Fibroblast of pulmonary artery (primary cell): Measurements from ENCODE around the gene RBM39.

Source experiments
- DNase-seq: peaks from one replicate; pipeline ENCODE4 v3.0.0-alpha.2; 2010; ENCODE audit warnings: low read depth
- H3K4me3 ChIP-seq: replicated peaks from 2 replicates; pipeline ENCODE4 v1.5.1; 2011; ENCODE audit warnings: low read depth, mild to moderate bottlenecking, control low read depth, low read length, moderate library complexity
- TF ChIP-seq, protein P1 (sequence below): IDR thresholded peaks from 2 replicates; pipeline ENCODE4 v1.5.1; 2011; ENCODE audit warnings: mild to moderate bottlenecking, control low read depth, low read length, inconsistent platforms; ENCODE audit errors: missing control alignments

Gene RBM39

DNA sequence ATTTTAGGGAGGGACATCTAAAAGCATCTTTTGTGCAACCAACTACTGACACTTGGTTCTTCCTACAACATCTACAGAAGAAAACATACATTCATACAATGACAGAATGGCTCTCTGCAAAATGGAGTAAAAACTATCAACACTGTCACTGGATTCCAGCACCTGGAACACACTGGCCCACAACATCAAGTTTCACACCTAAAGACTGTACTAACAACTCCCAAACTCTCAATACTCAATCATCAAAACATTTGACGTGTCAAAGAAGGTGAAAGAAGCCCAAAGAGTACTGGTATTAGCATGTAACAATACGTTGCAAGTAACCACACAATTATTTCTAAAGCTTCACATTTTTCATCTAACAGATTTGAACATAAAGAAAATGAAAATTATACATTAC lies 79.5 kb downstream of the RBM39 start:
- DNase-seq: no peak
- TF ChIP-seq, protein P1, sequence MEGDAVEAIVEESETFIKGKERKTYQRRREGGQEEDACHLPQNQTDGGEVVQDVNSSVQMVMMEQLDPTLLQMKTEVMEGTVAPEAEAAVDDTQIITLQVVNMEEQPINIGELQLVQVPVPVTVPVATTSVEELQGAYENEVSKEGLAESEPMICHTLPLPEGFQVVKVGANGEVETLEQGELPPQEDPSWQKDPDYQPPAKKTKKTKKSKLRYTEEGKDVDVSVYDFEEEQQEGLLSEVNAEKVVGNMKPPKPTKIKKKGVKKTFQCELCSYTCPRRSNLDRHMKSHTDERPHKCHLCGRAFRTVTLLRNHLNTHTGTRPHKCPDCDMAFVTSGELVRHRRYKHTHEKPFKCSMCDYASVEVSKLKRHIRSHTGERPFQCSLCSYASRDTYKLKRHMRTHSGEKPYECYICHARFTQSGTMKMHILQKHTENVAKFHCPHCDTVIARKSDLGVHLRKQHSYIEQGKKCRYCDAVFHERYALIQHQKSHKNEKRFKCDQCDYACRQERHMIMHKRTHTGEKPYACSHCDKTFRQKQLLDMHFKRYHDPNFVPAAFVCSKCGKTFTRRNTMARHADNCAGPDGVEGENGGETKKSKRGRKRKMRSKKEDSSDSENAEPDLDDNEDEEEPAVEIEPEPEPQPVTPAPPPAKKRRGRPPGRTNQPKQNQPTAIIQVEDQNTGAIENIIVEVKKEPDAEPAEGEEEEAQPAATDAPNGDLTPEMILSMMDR: no peak
- H3K4me3 ChIP-seq: peak overlapping the region; percentile 67

DNA sequence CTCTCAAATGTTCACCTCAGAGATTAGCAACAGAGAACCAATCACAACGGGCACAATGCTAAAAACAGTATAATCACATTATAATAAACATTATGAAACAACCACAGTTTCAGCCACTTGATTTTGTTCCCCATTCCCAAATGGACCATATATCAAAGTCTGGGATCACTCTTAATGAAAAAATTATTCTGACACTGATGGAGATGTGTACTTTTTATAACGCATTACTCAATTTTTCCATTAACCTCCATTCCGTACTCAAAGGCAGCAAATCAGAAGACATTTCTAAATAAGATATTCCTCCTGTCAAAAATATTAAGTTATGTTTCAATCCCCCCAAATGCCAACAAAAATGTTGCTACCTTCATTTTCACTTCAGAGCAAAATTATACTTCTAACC lies 80.2 kb downstream of the RBM39 start:
- DNase-seq: no peak
- H3K4me3 ChIP-seq: peak overlapping the region; percentile 67
- TF ChIP-seq, protein P1: no peak

DNA sequence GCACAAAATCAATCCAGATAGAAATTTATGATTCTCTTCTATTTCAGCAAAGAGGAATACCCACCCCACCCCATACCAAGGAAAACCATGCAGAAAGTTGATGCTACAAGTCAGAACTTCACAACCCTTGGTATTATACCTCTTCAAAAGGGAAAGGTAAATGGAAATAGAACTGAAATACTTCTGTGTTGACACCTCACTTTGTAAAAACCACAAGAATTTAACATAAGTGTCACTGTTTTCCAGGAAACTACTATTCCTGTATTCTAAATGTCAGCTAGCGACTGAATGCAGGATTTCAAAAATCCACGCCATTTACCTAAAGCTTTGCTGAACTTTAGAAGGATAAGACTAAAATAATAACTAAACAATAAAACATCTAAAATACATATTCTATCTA lies 81.0 kb downstream of the RBM39 start:
- TF ChIP-seq, protein P1: no peak
- H3K4me3 ChIP-seq: no peak overlapping the region
- no peak for DNase-seq

DNA sequence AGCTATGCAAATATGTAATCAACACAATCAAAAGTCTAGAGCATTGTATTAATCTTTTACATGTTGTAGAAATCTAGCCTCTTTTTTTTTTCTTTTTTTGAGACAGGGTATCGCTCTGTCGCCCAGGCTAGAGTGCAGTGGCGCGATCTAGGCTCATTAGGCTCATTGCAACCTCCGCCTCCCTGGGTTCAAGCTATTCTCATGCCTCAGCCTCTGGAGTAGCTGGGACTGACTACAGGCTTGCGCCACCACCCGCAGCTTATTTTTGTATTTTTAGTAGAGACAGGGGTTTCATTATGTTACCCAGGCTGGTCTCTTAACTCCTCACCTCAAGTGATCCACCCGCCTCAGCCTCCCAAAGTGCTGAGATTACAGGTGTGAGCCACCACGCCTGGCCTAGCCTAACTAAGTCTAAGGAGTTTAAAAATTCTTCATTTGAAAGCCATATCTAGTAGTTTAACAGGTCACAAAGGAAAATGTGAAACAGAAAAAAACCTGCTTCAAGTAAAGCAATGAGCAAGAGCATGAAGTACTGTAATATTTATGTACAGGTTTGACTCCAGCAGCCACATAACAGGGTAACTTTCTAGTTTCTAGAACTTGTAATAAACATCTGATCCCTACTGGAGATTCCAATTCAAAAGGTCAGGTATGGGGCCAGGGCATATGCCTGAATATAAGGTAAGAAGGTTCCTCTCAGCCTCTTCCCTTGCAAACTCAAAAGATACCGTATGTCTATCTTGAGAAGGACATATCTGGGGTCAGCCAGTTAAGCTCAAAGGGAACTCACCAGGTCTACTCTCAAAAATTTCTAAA lies 81.7 kb downstream of the RBM39 start:
- DNase-seq: no peak
- TF ChIP-seq, protein P1: no peak
- H3K4me3 ChIP-seq: no peak overlapping the region

DNA sequence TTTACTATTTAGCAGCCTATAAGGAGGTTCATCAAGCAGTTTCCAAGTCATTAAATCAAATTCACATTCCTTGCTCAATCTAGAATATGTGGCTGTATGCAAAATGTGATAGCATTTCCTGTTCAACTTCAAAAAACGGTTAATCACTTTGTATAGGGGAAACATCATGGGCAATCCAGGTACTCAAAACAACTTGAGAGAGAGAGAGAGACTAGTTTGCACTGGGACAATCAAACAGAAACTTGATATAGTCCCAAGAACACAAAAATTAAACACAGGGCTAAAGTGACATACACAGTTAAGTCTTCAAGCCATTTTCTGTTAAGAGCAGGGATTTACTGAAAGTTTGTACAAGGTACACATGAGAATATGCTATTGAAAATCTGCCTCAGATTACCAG lies 84.8 kb downstream of the RBM39 start:
- DNase-seq: no peak
- no peak overlapping the region for H3K4me3 ChIP-seq
- TF ChIP-seq, protein P1: no peak

DNA sequence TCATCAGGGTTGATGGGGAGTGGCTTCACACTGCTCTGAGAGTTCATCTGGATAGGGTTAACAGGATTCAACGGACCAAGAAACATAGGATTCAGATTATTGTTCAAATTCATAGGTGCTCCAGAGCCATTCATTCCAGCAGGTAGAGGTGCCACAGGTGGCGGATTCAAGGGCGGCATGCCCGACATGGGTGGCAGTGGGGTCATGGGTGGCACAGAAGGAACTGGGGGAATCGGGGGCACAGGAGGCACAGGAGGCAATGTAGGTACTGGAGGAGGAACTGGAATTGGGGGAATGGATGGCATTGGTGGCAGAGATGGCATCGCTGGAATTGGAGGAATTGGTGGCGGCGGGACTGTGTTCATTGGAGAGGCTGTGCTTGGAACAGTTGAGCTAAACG lies 87.6 kb downstream of the RBM39 start:
- H3K4me3 ChIP-seq: no peak overlapping the region
- DNase-seq: no peak
- TF ChIP-seq, protein P1: no peak

DNA sequence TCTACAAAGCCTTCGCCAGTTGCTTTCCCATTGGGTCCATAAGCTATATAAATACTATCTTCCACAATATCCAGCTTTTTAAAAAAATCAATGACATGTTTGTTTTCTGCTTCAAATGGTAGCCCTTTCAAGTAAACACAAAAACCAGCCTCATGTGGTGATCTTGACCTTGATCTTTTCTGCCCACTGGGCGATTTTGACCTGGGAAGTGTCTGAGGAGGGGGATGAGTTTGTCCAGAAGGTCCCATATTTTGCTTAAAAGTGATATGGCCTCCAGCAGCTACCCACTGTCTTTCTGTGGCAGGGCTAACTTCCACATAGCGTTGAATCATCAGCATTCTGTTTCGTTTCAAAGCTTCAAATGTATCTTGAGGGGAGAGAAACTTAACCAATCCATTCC lies 88.2 kb downstream of the RBM39 start:
- TF ChIP-seq, protein P1: no peak
- H3K4me3 ChIP-seq: no peak overlapping the region
- no peak for DNase-seq
